ENCODE data around the gene FAM107B.

GRCh38 chr10:14564268-14564744 lies 210.4 kb downstream of the FAM107B start:
- TF ChIP-seq CTCF (IDR thresholded peaks at IDR 0.05) (no peak), POLR2A (IDR thresholded peaks at IDR 0.05) (no peak)

Measured in thyroid gland (tissue), 4 donors.